ENCODE results near the gene PARD3.

The PARD3 gene

DNA sequence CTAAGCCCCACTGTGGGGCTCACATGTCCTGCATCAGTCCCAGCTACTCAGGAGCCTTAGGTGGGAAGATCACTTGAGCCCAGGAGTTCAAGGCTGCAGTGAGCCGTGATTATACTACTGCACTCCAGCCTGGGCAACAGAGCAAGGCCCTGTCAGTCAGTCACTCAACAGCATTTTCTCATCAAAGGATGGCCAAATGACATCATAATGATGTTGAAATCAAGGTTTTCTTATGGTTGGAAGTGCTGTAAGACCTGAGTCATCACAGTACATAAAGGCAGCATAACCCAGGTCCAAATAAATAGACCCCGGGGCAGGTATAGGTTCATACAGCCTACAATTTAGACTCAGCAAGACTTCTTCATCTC lies 341.1 kb downstream of the PARD3 start:
- in situ Hi-C loops (cut with HindIII; ENCODE audit: low sequenced_read_pairs) = no loop called here
- DNase-seq (ENCODE audit: low read depth) = no peak

DNA sequence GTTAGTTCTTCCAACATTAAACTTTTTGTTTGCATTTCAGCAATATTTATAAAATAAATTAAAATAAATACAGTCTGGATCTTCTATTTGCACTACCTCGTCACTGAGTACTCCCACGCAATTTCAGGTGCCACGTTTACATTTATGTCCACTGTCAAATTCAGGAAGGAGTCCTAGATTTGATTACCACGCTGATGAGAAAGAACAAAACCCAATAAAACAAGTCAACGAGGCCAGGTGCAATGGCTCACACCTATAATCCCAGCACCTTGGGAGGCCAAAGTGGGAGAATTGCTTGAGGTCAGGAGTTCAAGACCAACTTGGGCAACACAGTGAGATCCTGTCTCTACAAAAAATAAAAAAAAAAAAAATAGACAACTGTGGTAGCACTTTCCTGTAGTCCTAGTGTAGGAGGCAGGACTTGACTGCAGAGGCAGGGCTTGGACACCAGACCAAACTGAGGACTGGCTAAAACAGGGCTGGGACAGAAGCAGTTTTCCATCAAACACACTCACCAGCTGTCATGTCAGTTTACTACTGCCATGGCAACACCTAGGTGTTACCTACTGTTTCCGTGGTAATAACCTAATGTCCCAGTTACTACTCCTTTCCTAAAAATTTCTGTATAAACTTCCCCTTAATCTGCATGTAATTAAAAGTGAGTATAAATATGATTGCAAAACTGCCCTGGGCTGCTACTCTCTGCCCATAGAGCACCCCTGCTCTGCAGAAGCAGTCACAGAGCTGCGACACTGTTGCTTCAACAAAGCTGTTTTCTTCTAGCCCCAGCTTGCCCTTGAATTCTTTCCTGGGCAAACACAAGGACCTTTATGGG lies 341.7 kb downstream of the PARD3 start:
- in situ Hi-C loops (cut with HindIII; ENCODE audit: low sequenced_read_pairs) = no loop called here
- no peak for DNase-seq (ENCODE audit: low read depth)
- TF ChIP-seq, protein P1, sequence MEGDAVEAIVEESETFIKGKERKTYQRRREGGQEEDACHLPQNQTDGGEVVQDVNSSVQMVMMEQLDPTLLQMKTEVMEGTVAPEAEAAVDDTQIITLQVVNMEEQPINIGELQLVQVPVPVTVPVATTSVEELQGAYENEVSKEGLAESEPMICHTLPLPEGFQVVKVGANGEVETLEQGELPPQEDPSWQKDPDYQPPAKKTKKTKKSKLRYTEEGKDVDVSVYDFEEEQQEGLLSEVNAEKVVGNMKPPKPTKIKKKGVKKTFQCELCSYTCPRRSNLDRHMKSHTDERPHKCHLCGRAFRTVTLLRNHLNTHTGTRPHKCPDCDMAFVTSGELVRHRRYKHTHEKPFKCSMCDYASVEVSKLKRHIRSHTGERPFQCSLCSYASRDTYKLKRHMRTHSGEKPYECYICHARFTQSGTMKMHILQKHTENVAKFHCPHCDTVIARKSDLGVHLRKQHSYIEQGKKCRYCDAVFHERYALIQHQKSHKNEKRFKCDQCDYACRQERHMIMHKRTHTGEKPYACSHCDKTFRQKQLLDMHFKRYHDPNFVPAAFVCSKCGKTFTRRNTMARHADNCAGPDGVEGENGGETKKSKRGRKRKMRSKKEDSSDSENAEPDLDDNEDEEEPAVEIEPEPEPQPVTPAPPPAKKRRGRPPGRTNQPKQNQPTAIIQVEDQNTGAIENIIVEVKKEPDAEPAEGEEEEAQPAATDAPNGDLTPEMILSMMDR (IDR thresholded peaks at IDR 0.05; ENCODE audit: low read depth, low read length, missing control alignments) = no peak
- H3K4me3 ChIP-seq (ENCODE audit: low read depth, low read length) = no peak overlapping the region

More for the DNA sequence above, 341.1 kb downstream of the PARD3 start:
- no peak overlapping the region for H3K4me3 ChIP-seq (ENCODE audit: low read depth, low read length)
- TF ChIP-seq, protein P1 (IDR thresholded peaks at IDR 0.05; ENCODE audit: low read depth, low read length, missing control alignments) = no peak

DNA sequence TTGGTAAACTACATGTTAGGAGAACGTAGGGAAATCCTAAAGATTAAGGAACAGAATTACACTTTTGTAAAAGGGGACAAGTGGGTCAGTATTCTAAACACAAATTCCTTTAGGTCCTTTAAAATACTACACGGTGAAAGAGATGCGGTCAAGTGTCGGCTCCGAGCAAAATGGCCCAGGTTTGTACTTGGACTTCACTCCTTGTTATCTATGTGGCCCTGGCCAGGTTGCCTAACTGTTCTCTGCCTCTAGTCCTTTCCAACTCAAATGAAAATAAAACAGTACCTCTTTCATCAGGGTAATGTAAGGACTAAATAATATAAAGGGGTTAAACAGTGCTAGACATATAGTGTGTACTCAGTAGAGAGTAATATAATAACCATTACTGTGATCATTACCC lies 344.8 kb downstream of the PARD3 start:
- TF ChIP-seq, protein P1 (IDR thresholded peaks at IDR 0.05; ENCODE audit: low read depth, low read length, missing control alignments) = no peak
- no peak for DNase-seq (ENCODE audit: low read depth)
- in situ Hi-C loops (cut with HindIII; ENCODE audit: low sequenced_read_pairs) = no loop called here
- no peak overlapping the region for H3K4me3 ChIP-seq (ENCODE audit: low read depth, low read length)

DNA sequence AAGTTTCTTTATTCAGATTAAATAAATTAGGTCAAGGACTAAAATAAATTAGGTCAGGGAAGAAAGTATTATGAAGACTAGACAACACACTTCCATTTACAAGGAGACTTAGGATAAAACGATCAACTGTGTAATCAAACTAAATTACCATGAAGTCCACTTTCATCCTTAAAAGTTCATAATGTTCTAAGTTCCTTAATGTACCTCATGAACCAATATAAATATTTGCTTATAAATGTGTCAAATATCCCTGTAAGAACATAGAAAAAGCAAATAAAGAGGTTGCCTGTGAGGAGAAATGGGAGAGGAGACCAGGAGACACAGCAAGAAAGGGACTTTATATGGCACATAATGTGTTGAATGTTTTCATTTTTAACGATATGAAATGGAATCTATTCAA lies 345.6 kb downstream of the PARD3 start:
- in situ Hi-C loops (cut with HindIII; ENCODE audit: low sequenced_read_pairs) = no loop called here
- DNase-seq (ENCODE audit: low read depth) = no peak
- H3K4me3 ChIP-seq (ENCODE audit: low read depth, low read length) = no peak overlapping the region
- TF ChIP-seq, protein P1 (IDR thresholded peaks at IDR 0.05; ENCODE audit: low read depth, low read length, missing control alignments) = no peak

DNA sequence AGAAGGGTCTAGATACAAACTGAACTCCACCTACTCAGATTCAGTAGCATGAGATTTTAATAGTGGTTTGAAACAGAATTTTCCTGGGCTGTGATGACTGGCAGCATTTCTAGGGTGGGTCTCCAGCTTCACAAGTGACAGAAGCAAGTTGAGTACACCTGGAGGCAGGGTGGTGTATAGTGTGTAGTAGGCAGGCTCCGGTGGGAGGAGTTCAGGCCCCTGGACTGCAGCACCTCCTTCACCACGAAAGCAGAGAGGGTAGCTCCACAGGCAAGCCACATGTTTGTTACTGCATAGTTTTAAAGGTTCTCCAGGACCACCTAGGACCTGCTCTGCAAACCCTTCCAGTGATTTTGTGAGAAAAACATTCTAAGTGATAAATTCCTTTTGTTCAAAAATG lies 347.2 kb downstream of the PARD3 start:
- TF ChIP-seq, protein P1 (IDR thresholded peaks at IDR 0.05; ENCODE audit: low read depth, low read length, missing control alignments) = no peak
- in situ Hi-C loops (cut with HindIII; ENCODE audit: low sequenced_read_pairs) = no loop called here
- no peak overlapping the region for H3K4me3 ChIP-seq (ENCODE audit: low read depth, low read length)
- DNase-seq (ENCODE audit: low read depth) = no peak

DNA sequence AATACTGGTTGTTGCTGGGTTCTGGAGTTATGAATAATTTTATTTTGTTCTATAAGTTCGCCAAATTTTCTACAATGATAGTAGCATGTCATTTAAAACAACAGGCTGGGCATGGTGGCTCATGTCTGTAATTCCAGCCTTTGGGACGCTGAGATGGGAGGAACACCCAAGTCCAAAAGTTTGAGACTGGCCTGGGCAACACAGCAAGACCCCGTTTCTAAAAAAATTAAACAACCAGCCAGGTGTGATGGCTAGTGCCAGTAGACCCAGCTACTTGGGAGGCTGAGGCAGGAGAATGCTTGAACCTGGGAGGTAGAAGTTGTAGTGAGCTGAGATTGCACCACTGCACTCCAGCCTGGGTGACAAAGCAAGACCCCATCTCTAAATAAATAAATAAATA lies 347.7 kb downstream of the PARD3 start:
- in situ Hi-C loops (cut with HindIII; ENCODE audit: low sequenced_read_pairs) = no loop called here
- TF ChIP-seq, protein P1 (IDR thresholded peaks at IDR 0.05; ENCODE audit: low read depth, low read length, missing control alignments) = no peak
- DNase-seq (ENCODE audit: low read depth) = no peak
- no peak overlapping the region for H3K4me3 ChIP-seq (ENCODE audit: low read depth, low read length)
